GM19463 (cell line): ENCODE data around the gene OAF.

Experiments used
- ATAC-seq: cut with Tn5 transposase; IDR thresholded peaks from one replicate; pipeline ENCODE4 v1.9.1; 2021; ENCODE audit warnings: mild to moderate bottlenecking, moderate library complexity; ENCODE audit not compliant: unreplicated experiment

OAF gene

DNA sequence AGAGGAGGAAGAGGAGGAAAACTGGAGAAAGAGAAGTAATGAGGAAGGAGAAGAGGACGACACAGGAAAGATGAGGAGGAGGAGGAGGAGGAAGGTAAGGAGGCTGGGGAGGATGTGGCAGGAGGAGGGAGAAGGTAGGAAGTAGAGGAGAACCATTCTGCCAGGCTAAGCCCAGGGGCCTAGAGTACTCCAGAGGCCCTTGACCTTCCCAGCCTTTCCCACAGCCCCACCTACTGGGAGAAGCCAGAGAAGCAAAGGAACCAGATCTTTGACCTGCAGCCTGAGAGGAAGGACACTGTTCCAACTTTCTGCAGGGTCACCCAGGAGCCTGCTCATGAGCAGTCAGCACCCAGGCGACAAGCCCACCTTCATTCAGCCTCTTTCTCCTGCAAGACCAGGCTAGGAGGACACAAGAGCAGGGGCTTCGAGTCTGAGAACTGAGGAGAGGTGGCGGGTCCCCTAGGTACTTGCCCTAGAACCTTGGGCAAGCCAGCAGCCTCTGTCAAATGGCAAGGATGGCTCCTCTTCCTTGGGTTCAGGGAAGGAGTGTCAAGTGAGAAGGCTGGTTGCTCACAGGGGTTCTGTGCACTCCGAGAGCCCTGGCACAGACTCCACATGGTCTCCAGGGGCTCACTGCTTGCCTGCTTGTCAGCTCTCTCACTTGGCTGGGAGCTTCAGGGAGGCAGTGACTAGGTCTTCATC lies 27.9 kb upstream of the OAF start:
- ATAC-seq = no peak

DNA sequence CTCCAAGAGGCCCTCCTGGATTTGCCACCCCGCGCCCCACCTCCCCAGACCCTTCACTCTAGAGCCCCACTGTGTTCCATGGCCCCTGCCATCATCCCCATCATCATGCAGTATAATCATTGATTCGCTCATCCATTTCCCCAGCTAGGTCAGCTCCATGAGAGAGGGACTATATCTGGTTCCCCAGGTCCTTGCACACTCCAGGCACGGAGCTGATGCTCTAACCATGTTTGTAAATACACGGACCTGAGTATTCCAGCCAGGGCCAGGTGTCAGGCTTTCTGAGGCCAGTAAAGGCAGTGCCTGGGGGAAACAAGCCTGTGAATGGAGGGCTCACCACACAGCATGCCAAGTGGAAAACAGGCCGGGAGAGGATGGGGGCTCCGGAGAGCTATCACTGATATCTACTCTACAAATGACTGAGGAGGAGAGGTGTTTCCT lies 27.1 kb upstream of the OAF start:
- no peak for ATAC-seq

DNA sequence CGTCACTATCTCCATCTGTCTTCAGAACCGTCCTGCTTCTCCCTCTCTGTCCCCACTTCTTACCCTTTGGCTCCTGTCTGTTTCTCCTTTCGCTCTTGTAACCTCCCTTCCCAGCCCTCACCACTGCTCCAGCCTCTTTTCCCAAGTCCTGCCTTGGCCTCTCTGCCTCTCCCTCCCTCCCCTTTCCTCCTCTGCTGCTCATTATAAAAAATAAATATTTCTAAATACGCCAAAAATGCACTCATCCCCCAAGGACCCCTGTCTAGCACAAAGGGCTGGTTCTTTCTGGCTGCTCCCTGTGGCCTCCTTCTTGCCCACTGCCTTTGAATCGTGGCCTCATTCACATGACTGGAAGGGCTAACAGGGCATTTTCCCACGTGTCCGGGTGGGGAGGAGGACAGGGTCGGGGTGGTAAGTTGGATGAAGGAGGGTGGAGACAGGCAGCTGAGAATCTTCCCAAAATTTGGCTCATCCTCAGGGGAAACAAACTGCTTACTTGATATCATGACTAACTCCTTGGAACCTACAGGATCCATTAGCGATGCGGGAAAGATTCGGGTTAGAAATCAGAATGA lies 26.4 kb upstream of the OAF start:
- no peak for ATAC-seq

DNA sequence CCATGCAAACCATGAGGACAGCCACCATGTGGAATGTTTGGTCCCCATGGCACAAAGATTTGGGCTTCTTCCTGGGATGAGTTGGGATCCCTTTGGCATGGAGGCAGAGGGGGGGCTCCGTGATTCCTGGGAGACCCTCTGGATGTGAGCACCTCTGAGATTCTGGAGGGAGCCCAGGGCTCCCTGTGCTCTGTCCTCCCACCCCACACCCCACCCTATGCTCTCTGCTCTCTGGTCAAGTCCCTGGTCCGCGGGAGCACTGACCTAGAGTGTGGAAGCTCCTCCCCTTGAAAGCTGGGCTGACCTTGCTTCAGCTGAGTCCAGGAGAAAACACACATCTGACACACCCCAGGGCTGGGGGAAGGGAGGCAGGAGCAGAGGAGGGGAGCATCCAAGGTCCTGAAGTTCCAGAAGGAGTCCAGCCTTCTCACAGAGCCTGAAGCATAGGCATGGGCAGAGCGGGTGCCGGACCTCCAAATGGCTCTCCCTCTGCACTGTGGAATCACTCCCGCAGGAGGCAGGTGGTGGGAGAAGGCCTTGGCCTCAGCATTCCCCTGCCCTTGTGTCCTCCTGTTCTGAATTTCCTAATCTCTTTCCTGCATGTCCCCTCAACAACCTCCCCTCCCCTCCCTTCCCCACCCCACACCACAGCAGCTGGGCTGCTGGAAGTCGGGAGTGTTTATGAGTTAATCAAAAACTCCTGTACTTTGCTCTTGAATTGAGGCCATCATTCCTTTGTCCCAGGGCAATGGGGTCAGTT lies 25.7 kb upstream of the OAF start:
- ATAC-seq = no peak

DNA sequence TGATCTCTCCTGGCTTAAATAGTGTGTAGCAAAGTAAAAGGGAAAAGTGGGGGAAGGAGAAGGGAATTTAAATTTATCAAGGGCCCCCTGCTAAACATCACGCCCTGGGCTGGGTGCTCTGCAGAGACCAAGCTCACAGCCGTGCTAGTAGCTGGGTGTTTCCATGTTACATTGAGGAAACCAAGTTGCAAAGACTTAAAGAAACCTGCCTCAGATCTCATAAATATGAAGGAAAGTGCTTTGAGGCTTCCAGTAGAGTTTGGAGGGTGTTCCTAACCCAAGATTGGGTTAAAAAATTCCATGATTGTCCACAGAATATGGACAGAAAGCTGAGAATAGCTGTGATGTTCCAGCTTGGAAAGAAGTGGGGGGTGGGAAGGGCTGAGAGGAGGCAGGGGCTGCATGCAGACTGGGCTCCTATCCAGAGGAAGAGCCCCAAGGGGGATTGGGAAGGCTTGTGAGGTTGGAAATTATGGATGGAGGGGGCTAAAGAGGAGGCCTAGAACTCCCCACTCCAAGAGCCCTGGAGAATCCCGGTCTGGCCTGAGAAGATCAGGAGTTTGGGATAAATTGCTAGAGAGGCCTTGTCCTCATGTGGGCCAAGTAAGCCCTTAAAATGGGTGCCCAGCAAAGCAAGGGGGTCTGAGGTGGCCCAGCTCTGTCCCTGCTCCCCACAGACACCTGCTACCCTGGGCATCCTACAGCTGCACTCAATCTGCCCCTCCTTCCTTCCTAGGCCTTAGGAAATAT lies 25.0 kb upstream of the OAF start:
- ATAC-seq = no peak

DNA sequence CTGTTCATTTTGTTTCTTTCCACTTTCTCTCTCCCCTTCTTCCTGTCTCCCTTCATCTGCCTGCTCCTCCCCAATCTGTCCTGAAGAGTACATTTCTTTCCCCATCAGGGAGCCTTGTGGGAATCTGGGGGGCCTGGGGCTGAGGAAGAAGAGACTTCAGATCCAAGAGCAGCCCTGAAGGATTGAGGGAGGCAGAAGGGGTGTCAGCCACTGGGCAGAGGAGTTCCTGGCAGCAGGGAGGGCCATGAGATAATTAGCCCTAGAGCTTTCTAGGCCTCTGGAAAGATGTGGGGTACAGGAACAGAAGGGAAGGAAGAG lies 24.4 kb upstream of the OAF start:
- ATAC-seq = no peak

DNA sequence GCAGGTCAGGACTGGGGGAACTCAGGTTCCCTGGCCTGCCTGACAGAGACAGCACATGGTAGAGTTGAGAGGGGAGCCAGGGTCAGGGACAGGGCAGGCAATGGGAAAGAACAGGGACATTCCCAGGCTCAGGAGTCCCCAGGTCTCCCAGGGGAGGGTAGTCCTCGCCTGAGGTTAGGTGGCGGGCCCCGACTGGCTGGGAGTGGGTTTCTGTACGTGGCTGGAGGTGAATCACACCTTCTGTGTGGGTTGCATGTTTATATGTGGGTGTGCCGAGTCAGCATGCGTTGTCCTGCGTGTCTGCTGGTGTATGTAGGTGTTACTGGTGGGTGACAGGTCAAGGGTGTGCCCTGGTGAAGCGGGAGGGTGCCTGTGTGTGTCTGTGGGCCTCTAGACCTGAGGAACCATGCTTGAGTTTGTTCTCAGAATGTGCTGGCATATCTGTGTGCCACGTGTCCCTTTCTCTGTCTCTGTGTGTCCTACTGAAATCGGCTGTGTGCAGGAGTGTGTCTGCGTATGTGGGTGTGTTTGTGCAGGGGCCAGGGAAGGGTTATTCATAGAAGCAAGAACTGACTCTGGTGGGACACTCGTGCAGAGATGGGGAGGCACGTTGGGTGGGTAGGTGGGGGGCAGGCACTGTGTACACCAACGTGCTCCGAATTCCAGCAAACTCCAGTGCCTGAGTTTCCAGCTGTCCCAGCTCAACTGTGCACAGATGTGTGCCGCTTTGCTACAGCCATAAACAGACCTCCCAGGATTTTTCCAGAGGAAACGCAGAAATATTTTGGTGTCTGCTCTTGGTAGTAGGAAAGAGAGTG lies 23.8 kb upstream of the OAF start:
- peak; percentile 73 for ATAC-seq

DNA sequence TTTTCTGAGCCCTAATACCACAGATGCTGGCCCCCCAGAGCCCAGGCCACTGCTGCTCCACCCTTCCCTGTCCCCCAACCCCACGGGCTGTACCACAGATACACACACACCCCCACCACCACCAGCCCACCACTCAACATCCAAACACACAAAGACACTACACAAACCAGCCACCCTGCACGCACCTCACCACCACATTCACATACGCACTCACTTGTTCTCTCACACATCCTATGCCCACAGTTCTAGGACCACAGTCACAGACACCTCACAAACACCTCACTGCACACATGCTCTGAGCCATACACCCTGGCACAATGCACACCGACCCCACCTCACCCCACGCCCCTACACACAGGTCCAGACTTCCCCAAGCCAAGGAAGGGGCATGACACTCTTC lies 22.5 kb upstream of the OAF start:
- ATAC-seq = no peak

DNA sequence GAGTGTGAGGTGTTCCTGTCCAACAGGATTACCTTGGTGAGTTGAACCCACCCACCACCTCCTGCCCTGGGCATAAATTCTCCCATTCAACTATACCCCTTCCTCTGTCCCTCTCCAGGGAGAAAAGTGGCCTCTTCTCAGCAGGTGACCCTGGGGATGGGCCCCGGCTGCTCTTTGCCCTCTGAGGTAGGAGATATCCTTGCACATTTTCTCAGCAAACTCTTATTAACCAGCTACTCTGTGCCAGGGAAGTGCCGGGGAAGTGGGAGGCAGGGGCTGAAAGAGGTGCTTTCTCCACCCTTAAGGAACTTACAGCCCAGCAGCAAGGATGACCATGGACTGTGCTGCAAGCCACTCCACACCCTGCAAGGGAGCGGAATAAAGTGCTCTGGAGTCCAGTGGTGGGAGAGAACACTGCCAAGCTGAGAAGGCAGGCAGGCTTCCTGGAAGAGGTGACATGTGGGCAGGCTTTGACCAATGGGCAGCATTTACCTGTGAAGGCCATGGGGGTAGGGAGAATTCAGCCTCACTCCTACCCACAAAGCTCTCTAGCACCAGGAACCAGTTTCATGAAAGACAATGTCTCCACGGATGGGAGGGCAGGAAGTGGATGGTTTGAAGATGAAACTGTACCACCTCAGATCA lies 21.9 kb upstream of the OAF start:
- no peak for ATAC-seq

DNA sequence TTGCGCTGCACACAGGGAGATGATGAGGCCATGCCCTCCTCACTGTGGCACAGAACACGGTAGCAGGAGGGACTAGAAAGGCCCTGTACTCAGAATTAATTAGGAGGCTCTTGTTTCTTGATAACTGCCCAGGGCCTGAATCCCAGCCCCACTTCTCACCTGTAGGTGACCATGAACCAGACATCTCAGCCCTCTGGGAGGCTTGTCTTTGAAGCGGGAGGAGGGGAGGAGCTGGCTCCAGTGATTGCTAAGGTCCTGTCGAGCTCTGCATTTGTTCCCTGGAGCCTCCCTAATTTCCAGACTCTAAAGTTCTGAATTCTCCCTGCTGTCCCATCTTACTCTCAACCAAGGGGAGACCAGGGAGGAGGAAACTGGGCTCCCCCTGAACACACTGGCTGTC lies 19.8 kb upstream of the OAF start:
- ATAC-seq = no peak

DNA sequence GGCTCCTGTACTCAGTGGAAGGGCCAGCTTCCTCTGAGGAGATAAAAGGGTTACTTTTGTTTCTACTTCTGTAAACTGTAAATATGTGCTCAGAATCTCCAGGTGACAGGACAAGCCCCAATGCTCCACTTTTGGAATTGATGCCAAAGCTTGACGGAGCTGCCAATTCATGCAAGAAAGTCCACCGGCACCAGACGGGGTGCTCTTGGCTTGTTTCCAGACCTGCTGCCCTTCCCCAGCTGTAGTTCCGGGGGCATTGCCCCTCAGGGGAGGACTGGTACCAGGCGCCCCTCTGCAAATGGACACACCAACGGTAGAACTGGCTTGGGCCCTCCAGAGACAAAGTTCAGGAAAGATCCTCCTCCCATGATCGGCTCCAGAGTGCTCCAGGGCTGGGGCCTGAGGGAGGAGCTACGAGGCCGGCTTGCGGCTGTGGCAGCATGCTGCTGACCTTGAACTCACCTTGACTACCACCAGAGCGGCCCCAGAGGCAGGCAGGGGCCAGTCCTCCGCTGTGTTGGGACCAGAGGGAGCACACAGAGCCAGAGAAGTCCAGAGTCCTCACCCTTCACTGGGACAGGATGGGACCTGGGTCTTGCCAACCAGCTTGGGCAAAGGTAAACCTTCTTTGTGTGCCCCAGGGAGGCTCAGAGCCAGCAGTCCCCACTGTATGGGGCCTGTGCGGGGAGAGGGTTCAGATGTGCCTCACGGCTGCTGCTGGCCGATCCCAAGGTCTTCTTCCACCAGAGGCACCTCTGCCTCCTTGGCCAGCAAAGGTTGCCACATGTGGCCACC lies 17.8 kb upstream of the OAF start:
- ATAC-seq = no peak

DNA sequence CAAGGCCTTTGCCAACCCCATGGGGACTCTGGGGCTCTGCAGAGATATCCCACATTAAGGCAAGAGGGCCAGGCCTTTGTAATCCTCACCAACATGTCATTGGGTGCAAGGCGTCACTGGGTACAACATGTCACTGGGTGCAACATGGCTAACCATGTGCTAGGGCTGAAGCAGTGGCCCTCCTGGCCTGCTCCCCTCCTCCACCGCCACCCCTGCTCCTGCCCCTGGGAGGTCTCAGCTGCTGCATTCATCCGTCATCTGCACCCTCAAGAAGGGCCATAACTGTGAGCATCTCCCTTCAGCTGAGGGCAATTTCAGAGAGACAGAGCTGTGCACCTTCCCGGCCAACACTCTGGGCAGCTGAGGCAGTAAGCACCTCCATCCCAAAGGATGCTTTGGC lies 16.7 kb upstream of the OAF start:
- no peak for ATAC-seq

DNA sequence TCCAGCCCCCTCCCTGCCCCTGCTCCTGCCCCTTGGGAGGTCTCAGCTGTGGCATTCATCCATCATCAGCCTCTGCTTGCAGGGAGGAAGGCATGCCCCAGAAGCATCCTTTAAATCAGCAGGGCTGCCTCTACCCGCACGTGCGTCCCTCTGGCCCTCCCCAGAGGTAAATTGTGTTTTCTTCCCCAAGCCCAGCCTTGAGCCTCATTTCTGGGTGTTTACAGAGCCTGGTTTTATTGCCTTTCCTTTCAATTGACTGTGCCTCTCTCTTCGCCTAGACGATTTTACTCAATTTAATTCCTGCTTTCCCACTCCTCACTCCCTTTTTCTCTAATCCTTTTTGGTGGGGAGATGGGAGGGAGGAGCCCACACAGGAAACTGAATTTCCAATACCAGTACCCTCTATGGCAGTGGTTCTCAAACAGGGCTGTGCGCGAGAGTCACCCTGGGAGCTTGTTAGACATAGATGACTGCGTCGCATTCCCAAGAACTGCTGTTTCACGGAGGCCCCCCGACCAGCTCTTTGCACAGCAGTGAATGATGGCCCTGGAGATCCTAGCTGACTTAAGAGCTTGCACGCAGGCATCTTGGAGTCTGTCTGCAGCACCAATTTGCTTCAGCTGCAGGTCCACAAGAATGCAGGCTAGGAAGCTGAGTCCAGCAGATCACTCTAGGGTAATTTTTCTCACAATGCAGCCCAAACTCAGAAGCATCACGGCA lies 15.1 kb upstream of the OAF start:
- ATAC-seq = no peak

DNA sequence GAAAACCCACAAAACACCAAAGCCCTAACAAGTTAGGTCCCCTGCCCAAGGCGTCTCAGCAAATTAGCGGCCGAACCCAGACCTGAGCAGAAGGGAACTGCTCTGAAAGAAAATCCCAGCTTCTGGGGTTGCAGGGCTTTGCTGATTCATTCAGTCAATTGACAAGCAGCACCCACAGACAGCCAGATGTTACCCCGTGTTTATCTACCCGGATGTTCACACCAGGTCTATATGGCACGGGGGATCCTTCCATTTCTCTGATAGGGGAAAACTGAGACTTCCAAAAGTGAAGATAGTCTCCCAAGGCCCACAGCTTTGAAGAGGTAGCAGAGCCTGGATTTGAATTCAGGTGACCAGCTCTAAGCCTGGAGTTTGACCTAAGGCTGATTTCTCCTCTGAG lies 14.0 kb upstream of the OAF start:
- no peak for ATAC-seq

DNA sequence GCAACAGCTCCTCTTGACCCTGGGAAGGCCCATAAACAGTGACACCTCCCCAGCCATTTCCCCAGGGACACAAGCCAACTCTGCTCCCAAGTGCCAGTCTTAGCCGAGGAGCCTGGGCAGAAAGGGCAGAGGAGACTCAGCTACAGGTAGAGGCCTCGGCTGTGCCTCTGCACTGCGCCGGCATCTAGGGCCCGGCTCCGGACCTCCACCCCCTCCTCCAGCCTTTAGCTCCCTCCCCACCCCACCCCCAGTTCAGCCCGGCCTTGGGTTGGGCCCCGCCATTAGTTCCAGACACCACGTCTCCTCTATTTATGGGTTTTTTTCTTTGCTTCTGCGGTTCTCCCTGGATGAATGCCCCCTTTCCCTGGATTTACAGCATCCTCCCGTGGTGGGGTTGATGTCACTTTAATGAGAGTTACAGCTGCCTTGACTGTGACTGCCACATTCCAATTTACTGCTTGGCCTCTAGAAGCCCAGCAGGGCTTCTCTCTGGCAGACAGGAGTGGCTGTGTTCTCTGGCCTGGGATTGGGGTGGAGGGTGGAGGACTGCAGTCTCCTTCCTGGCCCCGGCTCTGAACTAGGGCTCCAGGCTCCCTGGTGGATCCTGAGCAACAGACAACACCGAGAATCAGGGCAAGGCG lies 13.5 kb upstream of the OAF start:
- no peak for ATAC-seq

DNA sequence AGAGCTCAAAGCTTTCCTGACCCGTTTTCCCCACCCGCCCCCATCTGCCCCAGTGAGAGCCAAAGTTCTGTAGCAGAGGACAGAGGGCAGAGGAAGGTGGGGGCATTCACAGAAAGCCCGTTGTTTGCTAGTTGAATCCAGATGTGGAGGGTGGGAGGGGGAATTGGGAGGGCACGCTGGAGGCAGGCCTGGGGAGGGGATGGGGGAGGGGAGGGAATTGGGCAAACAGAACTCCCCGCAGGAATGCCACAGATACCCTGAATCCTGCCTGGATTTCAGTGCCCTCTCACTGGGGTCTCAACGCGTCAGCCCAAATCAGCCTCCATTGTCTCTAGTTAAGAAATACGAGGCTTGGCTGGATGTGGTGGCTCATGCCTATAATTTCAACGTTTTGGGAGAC lies 12.9 kb upstream of the OAF start:
- no peak for ATAC-seq

DNA sequence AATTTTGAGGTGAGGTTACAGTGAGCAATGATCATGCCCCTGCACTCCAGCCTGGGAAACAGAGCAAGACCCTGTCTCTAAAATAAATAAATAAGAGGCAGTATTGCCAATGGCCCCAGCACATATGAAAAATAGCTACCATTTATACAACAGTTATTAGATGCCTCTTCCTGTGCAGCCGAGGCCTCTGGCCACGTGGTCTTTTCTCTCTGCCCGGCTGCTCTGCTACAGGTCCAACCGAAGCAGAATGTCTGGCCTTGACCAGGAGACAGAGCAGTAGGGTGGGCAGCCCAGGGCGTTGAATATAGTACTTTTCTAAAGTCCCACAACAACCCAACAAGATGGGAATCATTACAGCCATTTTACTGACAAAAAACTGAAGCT lies 12.4 kb upstream of the OAF start:
- ATAC-seq = no peak

DNA sequence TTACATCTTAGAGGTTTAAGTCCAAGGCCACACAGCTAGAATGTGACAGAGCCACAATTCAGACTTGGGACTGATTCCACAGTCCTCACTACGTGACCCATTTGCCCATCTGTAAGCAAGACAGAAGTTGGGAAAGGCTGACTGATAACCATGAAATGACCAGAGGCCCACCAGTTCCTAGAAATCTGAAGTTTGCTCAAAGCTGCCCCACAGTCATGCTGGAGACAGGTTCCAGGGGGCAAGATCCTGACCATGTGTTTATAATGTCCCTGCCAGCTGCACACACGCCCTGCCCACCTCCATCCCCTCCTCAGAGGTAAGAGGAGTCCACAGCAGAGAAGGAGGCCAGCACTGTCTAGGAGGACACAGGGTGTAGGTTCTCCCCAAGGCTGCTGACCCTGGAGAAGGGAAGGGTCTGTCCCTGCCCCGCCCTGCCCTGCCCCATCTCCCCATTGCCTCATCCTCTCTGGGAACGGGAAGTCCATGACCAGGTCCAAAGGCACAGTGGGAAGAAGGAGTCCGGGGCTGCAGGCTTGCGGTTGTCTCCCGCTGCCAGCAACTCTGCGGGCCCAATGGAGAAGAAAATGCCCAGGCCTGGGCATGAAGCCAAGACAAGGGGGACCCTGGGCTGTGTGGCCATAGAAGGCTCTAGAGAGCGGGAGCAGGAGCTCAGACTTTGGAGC lies 11.9 kb upstream of the OAF start:
- no peak for ATAC-seq
